Activated CD4-positive, alpha-beta T cell treated with anti-CD3 and anti-CD28 coated beads, Interleukin-2, amount 10 ng/mL, durations not matched to agents 7 days and 5 days (primary cell): ENCODE measurements around the gene PRICKLE2. TPM values are rescaled to one million over a fixed set of nuclear protein-coding genes. Genes with fewer than 3 reads are reported as not detected.

Experiments
- CTCF ChIA-PET: fragments of 350-600 bp; sonication (Branson Sonifier 250); formaldehyde crosslinking; loops from one replicate; lab custom pipeline; 2021; ENCODE audit warnings: antibody characterized with exemption; lab: Charles Lee
- POLR2A ChIA-PET: fragments of 350-600 bp; sonication (Branson Sonifier 250); formaldehyde crosslinking; loops from one replicate; lab custom pipeline; 2021; ENCODE audit warnings: antibody characterized with exemption; lab: Charles Lee
- DNase-seq: peaks from one replicate; pipeline ENCODE4 v3.0.0-alpha.2; 2020
- H3K27ac Mint-ChIP-seq: one replicate; pipeline ENCODE4 v1.8.0; 2021; ENCODE audit warnings: mild to moderate bottlenecking, moderate library complexity, mixed read lengths
- H3K27me3 Mint-ChIP-seq: one replicate; pipeline ENCODE4 v1.8.0; 2021; ENCODE audit warnings: mixed read lengths
- H3K36me3 Mint-ChIP-seq: one replicate; pipeline ENCODE4 v1.8.0; 2021; ENCODE audit warnings: low read depth, mixed read lengths
- H3K4me1 Mint-ChIP-seq: one replicate; pipeline ENCODE4 v1.8.0; 2021; ENCODE audit warnings: mixed read lengths
- H3K4me3 Mint-ChIP-seq: one replicate; pipeline ENCODE4 v1.8.0; 2021; ENCODE audit warnings: mild to moderate bottlenecking, moderate library complexity, mixed read lengths
- H3K9me3 Mint-ChIP-seq: one replicate; pipeline ENCODE4 v1.8.0; 2021; ENCODE audit warnings: mixed read lengths
- total RNA-seq, 2 experiments: library from RNA; stranded (reverse); gene quantifications; one replicate each; pipeline ENCODE4 v1.2.3, GENCODE V29; 2021

The PRICKLE2 gene
- total RNA-seq, 2 experiments from 2014 or later: not detected

- H3K9me3 Mint-ChIP-seq: no peaks in the 10 kb centered on the region
- no peaks in the 10 kb centered on the region for H3K27me3 Mint-ChIP-seq
- H3K4me1 Mint-ChIP-seq: no peaks in the 10 kb centered on the region
- no peak for DNase-seq
- H3K4me3 Mint-ChIP-seq: no peak overlapping the region
- POLR2A ChIA-PET: no interaction called here
- no peak overlapping the region for H3K27ac Mint-ChIP-seq
- CTCF ChIA-PET: no interaction called here
- H3K36me3 Mint-ChIP-seq: no peaks in the 10 kb centered on the region
Observed at GRCh38 chr3:64082961-64083541, 142.2 kb downstream of the PRICKLE2 start.

GRCh38 chr3:64082411-64082810, 142.9 kb downstream of the PRICKLE2 start:
- H3K9me3 Mint-ChIP-seq: no peaks in the 10 kb centered on the region
- H3K4me1 Mint-ChIP-seq: no peaks in the 10 kb centered on the region
- POLR2A ChIA-PET: no interaction called here
- H3K4me3 Mint-ChIP-seq: no peak overlapping the region
- no peaks in the 10 kb centered on the region for H3K27me3 Mint-ChIP-seq
- H3K27ac Mint-ChIP-seq: no peak overlapping the region
- CTCF ChIA-PET: no interaction called here
- DNase-seq: no peak
- H3K36me3 Mint-ChIP-seq: no peaks in the 10 kb centered on the region

DNA sequence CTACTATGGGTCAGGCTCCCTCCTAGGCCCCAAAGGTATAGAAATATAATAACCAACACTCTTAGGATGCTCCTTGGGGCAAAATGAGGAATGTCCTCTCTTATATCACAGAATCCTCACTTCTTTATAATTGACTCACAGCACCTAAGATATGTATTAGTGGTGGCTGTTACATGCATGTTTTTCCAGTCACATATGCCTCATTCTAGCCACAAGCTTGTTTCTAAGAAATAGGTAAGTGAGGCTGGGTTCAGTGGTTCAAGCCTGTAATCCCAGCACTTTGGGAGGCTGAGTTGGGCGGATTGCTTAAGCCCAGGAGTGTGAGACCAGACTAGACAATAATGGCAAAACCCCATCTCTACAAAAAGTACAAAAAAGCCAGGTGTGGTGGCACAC, 144.0 kb downstream of the PRICKLE2 start:
- Mint-ChIP-seq H3K4me3 (no peak overlapping the region), H3K27ac (no peak overlapping the region), H3K9me3 (no peaks in the 10 kb centered on the region), H3K36me3 (no peaks in the 10 kb centered on the region), H3K27me3 (no peaks in the 10 kb centered on the region), H3K4me1 (no peaks in the 10 kb centered on the region)
- CTCF ChIA-PET: no interaction called here
- POLR2A ChIA-PET: no interaction called here
- DNase-seq: no peak

- Mint-ChIP-seq H3K36me3 (no peaks in the 10 kb centered on the region), H3K9me3 (no peaks in the 10 kb centered on the region), H3K27me3 (no peaks in the 10 kb centered on the region), H3K4me3 (no peak overlapping the region), H3K4me1 (no peaks in the 10 kb centered on the region), H3K27ac (no peak overlapping the region)
- ChIA-PET CTCF (interaction anchor here (1.2 kb wide), 1 partner anchor 16 kb away, joined by 3 read pairs; no protein-coding TSS in a partner anchor), POLR2A (no interaction called here)
- DNase-seq: no peak
Observed at GRCh38 chr3:64080616-64081234, 144.5 kb downstream of the PRICKLE2 start.

GRCh38 chr3:64079369-64080150, 145.7 kb downstream of the PRICKLE2 start:
- POLR2A ChIA-PET: no interaction called here

GRCh38 chr3:64078966-64079365, 146.3 kb downstream of the PRICKLE2 start:
- H3K9me3 Mint-ChIP-seq: no peaks in the 10 kb centered on the region
- no peak overlapping the region for H3K4me3 Mint-ChIP-seq
- ChIA-PET POLR2A (no interaction called here), CTCF (no interaction called here)
- H3K36me3 Mint-ChIP-seq: no peaks in the 10 kb centered on the region
- no peaks in the 10 kb centered on the region for H3K27me3 Mint-ChIP-seq
- no peaks in the 10 kb centered on the region for H3K4me1 Mint-ChIP-seq
- DNase-seq: no peak
- no peak overlapping the region for H3K27ac Mint-ChIP-seq

More at GRCh38 chr3:64079369-64080150, 145.7 kb downstream of the PRICKLE2 start:
- no peaks in the 10 kb centered on the region for H3K27me3 Mint-ChIP-seq
- CTCF ChIA-PET: interaction anchor here (1.2 kb wide), 1 partner anchor 17 kb away, joined by 3 read pairs; no protein-coding TSS in a partner anchor
- no peaks in the 10 kb centered on the region for H3K4me1 Mint-ChIP-seq
- no peak overlapping the region for H3K27ac Mint-ChIP-seq
- H3K9me3 Mint-ChIP-seq: no peaks in the 10 kb centered on the region
- no peak for DNase-seq
- no peak overlapping the region for H3K4me3 Mint-ChIP-seq
- H3K36me3 Mint-ChIP-seq: no peaks in the 10 kb centered on the region

DNA sequence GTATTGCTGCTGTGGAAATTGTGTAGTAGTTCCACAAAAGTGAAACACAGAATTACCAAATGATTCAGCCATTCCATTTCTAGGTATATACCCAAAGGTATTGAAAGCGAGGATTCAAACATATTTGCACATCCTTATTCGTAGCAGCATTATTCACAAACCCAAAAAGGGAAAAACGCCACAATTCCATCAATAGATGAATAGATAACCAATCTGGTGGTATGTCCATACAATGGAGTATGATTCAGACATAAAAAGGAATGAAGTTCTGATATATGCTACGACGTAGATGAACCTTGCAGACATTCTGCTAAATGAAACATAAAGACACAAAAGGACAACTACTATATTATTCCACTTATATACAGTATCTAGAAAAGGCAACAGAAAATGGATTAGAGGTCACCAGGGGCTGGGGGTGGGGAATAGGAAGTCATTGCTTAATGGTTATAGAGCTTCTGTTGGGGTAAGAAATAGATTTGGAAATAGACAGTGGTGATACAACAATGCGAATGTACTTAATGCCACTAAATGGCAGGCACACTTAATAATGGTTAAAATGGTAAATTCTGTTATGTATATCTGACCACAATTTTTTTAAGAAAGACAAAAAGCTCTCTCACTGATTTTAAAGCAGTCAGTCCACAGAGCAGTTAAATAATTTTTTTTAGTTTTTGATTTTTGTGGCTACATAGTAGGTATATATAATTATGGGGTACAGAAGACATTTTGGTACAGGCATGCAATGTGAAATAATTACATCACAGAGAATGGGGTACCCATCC, 150.2 kb downstream of the PRICKLE2 start:
- no peaks in the 10 kb centered on the region for H3K36me3 Mint-ChIP-seq
- no peak overlapping the region for H3K27ac Mint-ChIP-seq
- DNase-seq: no peak
- POLR2A ChIA-PET: no interaction called here
- CTCF ChIA-PET: no interaction called here
- no peaks in the 10 kb centered on the region for H3K4me1 Mint-ChIP-seq
- H3K27me3 Mint-ChIP-seq: peaks cover 11% of the 10 kb centered on the region
- no peaks in the 10 kb centered on the region for H3K9me3 Mint-ChIP-seq
- H3K4me3 Mint-ChIP-seq: no peak overlapping the region

DNA sequence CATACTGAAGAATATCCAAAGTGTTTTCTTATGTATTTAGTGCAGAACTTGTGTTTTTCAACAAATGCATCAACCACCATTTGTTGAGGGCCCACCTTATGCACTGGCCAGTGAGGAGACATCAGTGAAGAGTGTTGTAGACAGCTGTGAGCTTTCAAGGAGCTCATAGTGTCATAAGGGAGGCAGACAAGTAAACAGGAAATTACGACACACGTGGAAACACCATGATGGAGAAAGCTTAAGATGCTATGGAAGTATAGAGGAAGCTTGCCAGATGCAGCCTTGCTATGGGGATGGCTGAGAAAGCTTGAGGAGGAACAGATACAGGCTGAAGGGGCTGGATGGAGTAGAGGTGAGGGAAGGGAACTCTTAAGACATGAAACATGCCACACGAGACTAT, 151.2 kb downstream of the PRICKLE2 start:
- DNase-seq: no peak
- H3K4me1 Mint-ChIP-seq: no peaks in the 10 kb centered on the region
- no peak overlapping the region for H3K27ac Mint-ChIP-seq
- ChIA-PET POLR2A (no interaction called here), CTCF (no interaction called here)
- no peaks in the 10 kb centered on the region for H3K9me3 Mint-ChIP-seq
- peaks cover 18% of the 10 kb centered on the region for H3K27me3 Mint-ChIP-seq
- no peaks in the 10 kb centered on the region for H3K36me3 Mint-ChIP-seq
- H3K4me3 Mint-ChIP-seq: no peak overlapping the region

GRCh38 chr3:64073158-64073761, 152.0 kb downstream of the PRICKLE2 start:
- H3K27ac Mint-ChIP-seq: no peak overlapping the region
- no peaks in the 10 kb centered on the region for H3K4me1 Mint-ChIP-seq
- H3K9me3 Mint-ChIP-seq: no peaks in the 10 kb centered on the region
- DNase-seq: no peak
- CTCF ChIA-PET: no interaction called here
- H3K4me3 Mint-ChIP-seq: no peak overlapping the region
- peaks cover 21% of the 10 kb centered on the region for H3K27me3 Mint-ChIP-seq
- H3K36me3 Mint-ChIP-seq: no peaks in the 10 kb centered on the region
- POLR2A ChIA-PET: no interaction called here

GRCh38 chr3:64072126-64072525, 153.1 kb downstream of the PRICKLE2 start:
- H3K36me3 Mint-ChIP-seq: no peaks in the 10 kb centered on the region
- H3K4me1 Mint-ChIP-seq: no peaks in the 10 kb centered on the region
- no peak overlapping the region for H3K27ac Mint-ChIP-seq
- ChIA-PET CTCF (no interaction called here), POLR2A (no interaction called here)
- H3K4me3 Mint-ChIP-seq: no peak overlapping the region
- DNase-seq: no peak
- no peaks in the 10 kb centered on the region for H3K9me3 Mint-ChIP-seq
- peaks cover 21% of the 10 kb centered on the region for H3K27me3 Mint-ChIP-seq

DNA sequence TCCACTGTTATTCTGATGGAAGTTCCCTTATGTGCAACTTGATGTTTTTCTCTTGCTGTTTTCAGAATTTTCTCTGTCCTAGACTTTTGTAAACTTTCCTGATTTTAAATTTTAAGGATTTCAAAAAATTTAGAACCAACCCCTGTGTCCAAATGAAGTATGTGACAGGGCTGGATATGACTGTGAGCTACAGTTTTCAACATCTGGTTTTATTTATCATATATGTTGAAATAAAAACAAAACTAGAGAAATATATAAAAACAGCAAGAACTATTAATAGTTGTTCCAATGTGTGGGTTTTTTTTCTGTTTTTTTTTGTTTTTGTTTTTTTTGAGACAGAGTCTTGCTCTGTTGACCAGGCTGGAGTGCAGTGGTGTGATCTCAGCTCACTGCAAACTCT, 154.6 kb downstream of the PRICKLE2 start:
- Mint-ChIP-seq H3K27ac (no peak overlapping the region), H3K9me3 (no peaks in the 10 kb centered on the region), H3K36me3 (no peaks in the 10 kb centered on the region), H3K4me1 (no peaks in the 10 kb centered on the region), H3K4me3 (no peak overlapping the region), H3K27me3 (peaks cover 21% of the 10 kb centered on the region)
- CTCF ChIA-PET: no interaction called here
- POLR2A ChIA-PET: no interaction called here
- no peak for DNase-seq

DNA sequence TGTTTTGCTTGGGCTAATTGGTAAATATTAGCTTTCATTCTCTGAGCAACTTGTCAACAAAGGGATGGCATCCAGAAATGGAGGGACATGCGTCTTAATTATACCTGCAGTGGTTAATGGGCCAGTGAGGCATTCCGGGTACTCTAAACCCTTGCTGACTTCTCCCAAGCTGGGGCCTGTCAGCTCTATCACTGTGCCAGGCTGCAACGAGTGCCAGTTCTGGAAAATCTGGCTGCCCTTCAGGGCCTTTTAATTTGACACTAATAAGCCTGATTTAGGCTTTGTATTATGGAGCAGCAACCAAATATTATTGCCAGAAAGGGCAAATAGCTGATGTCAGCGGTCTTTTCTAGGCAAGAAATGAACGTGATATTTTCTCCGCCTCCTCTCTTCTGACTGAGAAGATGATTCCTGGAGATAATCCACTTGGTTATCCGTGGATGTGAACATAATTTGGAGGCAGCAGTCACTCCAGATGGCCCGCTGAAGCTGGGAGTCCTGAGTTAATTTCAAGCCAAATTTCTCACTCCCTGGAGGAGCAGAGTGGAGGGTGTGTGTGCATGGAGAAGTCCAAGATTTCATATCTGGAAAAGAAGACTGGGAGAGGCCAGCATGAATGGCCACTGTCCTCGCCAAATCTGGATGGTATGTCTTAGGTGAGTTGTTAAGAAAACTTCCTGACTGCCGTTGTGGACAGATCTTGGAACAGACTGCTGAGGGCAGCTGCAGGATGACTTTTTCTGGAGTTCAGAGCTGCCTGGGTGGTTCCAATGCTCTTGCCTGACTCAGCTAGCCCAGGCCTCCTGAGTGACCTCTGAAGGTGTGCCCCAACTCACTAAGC, 157.5 kb downstream of the PRICKLE2 start:
- DNase-seq: no peak
- Mint-ChIP-seq H3K4me3 (no peak overlapping the region), H3K36me3 (no peaks in the 10 kb centered on the region), H3K27me3 (peaks cover 23% of the 10 kb centered on the region), H3K4me1 (no peaks in the 10 kb centered on the region), H3K27ac (no peak overlapping the region), H3K9me3 (no peaks in the 10 kb centered on the region)
- CTCF ChIA-PET: no interaction called here
- POLR2A ChIA-PET: no interaction called here
